GM12892 (cell line): ENCODE measurements around the gene OPN5.

Source experiments
- POLR2A ChIP-seq: IDR thresholded peaks from 2 replicates; pipeline ENCODE4 v1.6.1; 2011; ENCODE audit warnings: low read depth, low read length, control low read depth
- POLR2AphosphoS5 ChIP-seq: IDR thresholded peaks from 2 replicates; pipeline ENCODE4 v1.6.1; 2011; ENCODE audit warnings: low read depth, low read length, control low read depth

- no peak for TF ChIP-seq POLR2A
- no peak for TF ChIP-seq POLR2AphosphoS5
These were observed 8.8 kb upstream of the OPN5 start for GRCh38 chr6:47773005-47773404.
